WTC11 (cell line): ENCODE measurements around the gene ADCY5. TPM values are rescaled to one million over a fixed set of nuclear protein-coding genes. Genes with fewer than 3 reads are reported as not detected.

ENCODE experiments used
- ATAC-seq: fragments of 200-7000 bp; cut with Tn5 transposase; 2 replicates; pipeline ENCODE4 v1.10.0; 2021; ENCODE audit warnings: mild to moderate bottlenecking, moderate library complexity
- CTCF ChIA-PET: fragments of 300-600 bp; sonication (Branson Sonifier 250); formaldehyde crosslinking; loops from one replicate; lab custom pipeline; 2021; ENCODE audit warnings: antibody characterized with exemption; lab: Charles Lee
- POLR2A ChIA-PET: fragments of 350-600 bp; sonication (Branson Sonifier 250); formaldehyde crosslinking; loops from one replicate; lab custom pipeline; 2021; ENCODE audit warnings: antibody characterized with exemption; lab: Charles Lee
- DNase-seq: peaks from one replicate; pipeline ENCODE4 v3.0.0; 2021; ENCODE audit warnings: low spot score
- H3K27ac Mint-ChIP-seq: 2 replicates; pipeline ENCODE4 v1.8.0; 2021; ENCODE audit warnings: mixed read lengths
- H3K27me3 Mint-ChIP-seq: 2 replicates; pipeline ENCODE4 v1.8.0; 2021; ENCODE audit warnings: low read depth, mild to moderate bottlenecking, moderate library complexity, mixed read lengths
- H3K36me3 Mint-ChIP-seq: 2 replicates; pipeline ENCODE4 v1.8.0; 2021; ENCODE audit warnings: mixed read lengths
- H3K4me1 Mint-ChIP-seq: 2 replicates; pipeline ENCODE4 v1.8.0; 2022; ENCODE audit warnings: mixed read lengths
- H3K4me3 Mint-ChIP-seq: 2 replicates; pipeline ENCODE4 v1.8.0; 2021; ENCODE audit warnings: mild to moderate bottlenecking, moderate library complexity, mixed read lengths
- H3K9me3 Mint-ChIP-seq: 2 replicates; pipeline ENCODE4 v1.8.0; 2021; ENCODE audit warnings: mixed read lengths
- FOXJ3 ChIP-seq: sonication (generic); formaldehyde crosslinking; IDR thresholded peaks from 2 replicates; pipeline ENCODE4 v1.9.0; 2021; ENCODE audit warnings: missing genetic modification reagents, mild to moderate bottlenecking, borderline replicate concordance
- FOXK1 ChIP-seq: sonication (generic); formaldehyde crosslinking; IDR thresholded peaks from 2 replicates; pipeline ENCODE4 v1.8.0; 2022; ENCODE audit warnings: mild to moderate bottlenecking, moderate library complexity, missing genetic modification reagents
- GRHL2 ChIP-seq: fragments of 250-450 bp; sonication (Bioruptor Pico); IDR thresholded peaks from 2 replicates; pipeline ENCODE4 v1.8.0; 2022; ENCODE audit warnings: mild to moderate bottlenecking, moderate library complexity; ENCODE audit not compliant: insufficient replicate concordance, severe bottlenecking
- JAZF1 ChIP-seq: fragments of 250-450 bp; sonication (Bioruptor Pico); IDR thresholded peaks from 2 replicates; pipeline ENCODE4 v1.9.0; 2021; ENCODE audit warnings: moderate library complexity, mild to moderate bottlenecking, inconsistent platforms
- JUN ChIP-seq: sonication (generic); formaldehyde crosslinking; IDR thresholded peaks from 2 replicates; pipeline ENCODE4 v1.8.0; 2023; ENCODE audit warnings: mild to moderate bottlenecking, missing genetic modification reagents
- NFYB ChIP-seq: sonication (generic); formaldehyde crosslinking; conservative IDR thresholded peaks from 2 replicates; pipeline ENCODE4 v1.8.0; 2022; ENCODE audit warnings: low read depth, missing genetic modification reagents
- NR1H2 ChIP-seq: sonication (generic); formaldehyde crosslinking; IDR thresholded peaks from 2 replicates; pipeline ENCODE4 v1.9.0; 2021; ENCODE audit warnings: mild to moderate bottlenecking, moderate library complexity, missing genetic modification reagents
- PRRX2 ChIP-seq: fragments of 250-450 bp; sonication (Bioruptor Pico); IDR thresholded peaks from 2 replicates; pipeline ENCODE4 v1.8.0; 2021; ENCODE audit warnings: mild to moderate bottlenecking
- RELA ChIP-seq: sonication (generic); formaldehyde crosslinking; IDR thresholded peaks from 2 replicates; pipeline ENCODE4 v1.8.1; 2022; ENCODE audit warnings: missing genetic modification reagents, mild to moderate bottlenecking, borderline replicate concordance
- ZNF138 ChIP-seq: sonication (generic); formaldehyde crosslinking; conservative IDR thresholded peaks from 2 replicates; pipeline ENCODE4 v1.8.1; 2022; ENCODE audit warnings: mild to moderate bottlenecking, moderate library complexity, missing genetic modification reagents
- ZNF416 ChIP-seq: fragments of 250-450 bp; sonication (Bioruptor Pico); IDR thresholded peaks from 2 replicates; pipeline ENCODE4 v1.9.0; 2021; ENCODE audit warnings: mild to moderate bottlenecking, inconsistent platforms
- total RNA-seq: library from RNA; stranded (reverse); gene quantifications from 3 replicates; pipeline ENCODE4 v1.2.3, GENCODE V29; 2021
- TF ChIP-seq, protein P1 (sequence below): sonication (generic); formaldehyde crosslinking; IDR thresholded peaks from 2 replicates; pipeline ENCODE4 v1.8.1; 2022; ENCODE audit warnings: missing genetic modification reagents, borderline replicate concordance
- TF ChIP-seq, protein P2 (sequence below): sonication (generic); formaldehyde crosslinking; IDR thresholded peaks from 2 replicates; pipeline ENCODE4 v1.8.0; 2023; ENCODE audit warnings: mild to moderate bottlenecking, missing genetic modification reagents
- TF ChIP-seq, protein P3 (sequence below): sonication (generic); formaldehyde crosslinking; IDR thresholded peaks from 2 replicates; pipeline ENCODE4 v1.8.0; 2022; ENCODE audit warnings: mild to moderate bottlenecking, missing genetic modification reagents
- TF ChIP-seq, protein P4 (sequence below): sonication (generic); formaldehyde crosslinking; IDR thresholded peaks from 2 replicates; pipeline ENCODE4 v1.8.1; 2022; ENCODE audit warnings: mild to moderate bottlenecking, moderate library complexity, missing genetic modification reagents
- TF ChIP-seq, protein P5 (sequence below): sonication (generic); formaldehyde crosslinking; IDR thresholded peaks from 2 replicates; pipeline ENCODE4 v1.8.0; 2022; ENCODE audit warnings: missing genetic modification reagents
- TF ChIP-seq, protein P6 (sequence below): sonication (generic); formaldehyde crosslinking; IDR thresholded peaks from 2 replicates; pipeline ENCODE4 v1.8.0; 2023; ENCODE audit warnings: missing genetic modification reagents
- TF ChIP-seq, protein P7 (sequence below): fragments of 250-450 bp; sonication (Bioruptor Pico); IDR thresholded peaks from 2 replicates; pipeline ENCODE4 v1.9.0; 2021; ENCODE audit warnings: mild to moderate bottlenecking, borderline replicate concordance
- TF ChIP-seq, protein P8 (sequence below): sonication (generic); formaldehyde crosslinking; IDR thresholded peaks from 2 replicates; pipeline ENCODE4 v1.8.1; 2022; ENCODE audit warnings: low read depth, missing genetic modification reagents, borderline replicate concordance

ADCY5 gene
- total RNA-seq, 1 experiment from 2014 or later = 23.5 TPM

DNA sequence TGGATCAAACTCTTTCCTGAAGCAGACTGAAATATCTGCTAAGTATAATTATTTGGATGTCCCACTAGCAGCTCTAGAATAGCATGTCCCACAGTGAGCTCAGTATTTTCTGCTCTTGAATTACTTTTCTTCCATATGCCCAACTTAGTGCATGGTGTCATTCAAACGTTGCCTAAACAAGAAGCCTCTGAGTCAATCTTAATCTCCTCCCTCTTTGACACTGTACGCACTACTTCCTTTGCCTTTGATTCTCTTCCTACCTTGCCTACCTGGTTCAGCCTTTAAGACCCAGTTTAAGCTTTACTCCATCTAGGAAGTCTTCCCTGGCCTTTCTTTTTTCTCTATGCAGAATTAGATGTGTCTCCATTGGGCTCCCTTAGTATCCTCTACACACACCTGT lies 192.6 kb downstream of the ADCY5 start:
- Mint-ChIP-seq H3K27me3 (no peaks in the 10 kb centered on the region), H3K27ac (no peak overlapping the region), H3K36me3 (no peaks in the 10 kb centered on the region), H3K9me3 (no peaks in the 10 kb centered on the region), H3K4me1 (peaks cover 21% of the 10 kb centered on the region), H3K4me3 (no peak overlapping the region)
- ChIA-PET CTCF (no interaction called here), POLR2A (no interaction called here)
- TF ChIP-seq FOXK1 (no peak), NR1H2 (CRISPR knock-in tag) (no peak), PRRX2 (CRISPR knock-in tag) (no peak), FOXJ3 (CRISPR knock-in tag) (no peak), GRHL2 (CRISPR knock-in tag) (no peak), NFYB (CRISPR knock-in tag) (no peak), ZNF138 (no peak), JAZF1 (no peak), JUN (CRISPR knock-in tag) (no peak), RELA (CRISPR knock-in tag) (no peak), ZNF416 (CRISPR knock-in tag) (no peak)
- TF ChIP-seq, protein P1, sequence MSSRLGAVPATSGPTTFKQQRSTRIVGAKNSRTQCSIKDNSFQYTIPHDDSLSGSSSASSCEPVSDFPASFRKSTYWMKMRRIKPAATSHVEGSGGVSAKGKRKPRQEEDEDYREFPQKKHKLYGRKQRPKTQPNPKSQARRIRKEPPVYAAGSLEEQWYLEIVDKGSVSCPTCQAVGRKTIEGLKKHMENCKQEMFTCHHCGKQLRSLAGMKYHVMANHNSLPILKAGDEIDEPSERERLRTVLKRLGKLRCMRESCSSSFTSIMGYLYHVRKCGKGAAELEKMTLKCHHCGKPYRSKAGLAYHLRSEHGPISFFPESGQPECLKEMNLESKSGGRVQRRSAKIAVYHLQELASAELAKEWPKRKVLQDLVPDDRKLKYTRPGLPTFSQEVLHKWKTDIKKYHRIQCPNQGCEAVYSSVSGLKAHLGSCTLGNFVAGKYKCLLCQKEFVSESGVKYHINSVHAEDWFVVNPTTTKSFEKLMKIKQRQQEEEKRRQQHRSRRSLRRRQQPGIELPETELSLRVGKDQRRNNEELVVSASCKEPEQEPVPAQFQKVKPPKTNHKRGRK = no peak
- TF ChIP-seq, protein P2, sequence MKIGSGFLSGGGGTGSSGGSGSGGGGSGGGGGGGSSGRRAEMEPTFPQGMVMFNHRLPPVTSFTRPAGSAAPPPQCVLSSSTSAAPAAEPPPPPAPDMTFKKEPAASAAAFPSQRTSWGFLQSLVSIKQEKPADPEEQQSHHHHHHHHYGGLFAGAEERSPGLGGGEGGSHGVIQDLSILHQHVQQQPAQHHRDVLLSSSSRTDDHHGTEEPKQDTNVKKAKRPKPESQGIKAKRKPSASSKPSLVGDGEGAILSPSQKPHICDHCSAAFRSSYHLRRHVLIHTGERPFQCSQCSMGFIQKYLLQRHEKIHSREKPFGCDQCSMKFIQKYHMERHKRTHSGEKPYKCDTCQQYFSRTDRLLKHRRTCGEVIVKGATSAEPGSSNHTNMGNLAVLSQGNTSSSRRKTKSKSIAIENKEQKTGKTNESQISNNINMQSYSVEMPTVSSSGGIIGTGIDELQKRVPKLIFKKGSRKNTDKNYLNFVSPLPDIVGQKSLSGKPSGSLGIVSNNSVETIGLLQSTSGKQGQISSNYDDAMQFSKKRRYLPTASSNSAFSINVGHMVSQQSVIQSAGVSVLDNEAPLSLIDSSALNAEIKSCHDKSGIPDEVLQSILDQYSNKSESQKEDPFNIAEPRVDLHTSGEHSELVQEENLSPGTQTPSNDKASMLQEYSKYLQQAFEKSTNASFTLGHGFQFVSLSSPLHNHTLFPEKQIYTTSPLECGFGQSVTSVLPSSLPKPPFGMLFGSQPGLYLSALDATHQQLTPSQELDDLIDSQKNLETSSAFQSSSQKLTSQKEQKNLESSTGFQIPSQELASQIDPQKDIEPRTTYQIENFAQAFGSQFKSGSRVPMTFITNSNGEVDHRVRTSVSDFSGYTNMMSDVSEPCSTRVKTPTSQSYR (CRISPR knock-in tag) = no peak
- TF ChIP-seq, protein P3, sequence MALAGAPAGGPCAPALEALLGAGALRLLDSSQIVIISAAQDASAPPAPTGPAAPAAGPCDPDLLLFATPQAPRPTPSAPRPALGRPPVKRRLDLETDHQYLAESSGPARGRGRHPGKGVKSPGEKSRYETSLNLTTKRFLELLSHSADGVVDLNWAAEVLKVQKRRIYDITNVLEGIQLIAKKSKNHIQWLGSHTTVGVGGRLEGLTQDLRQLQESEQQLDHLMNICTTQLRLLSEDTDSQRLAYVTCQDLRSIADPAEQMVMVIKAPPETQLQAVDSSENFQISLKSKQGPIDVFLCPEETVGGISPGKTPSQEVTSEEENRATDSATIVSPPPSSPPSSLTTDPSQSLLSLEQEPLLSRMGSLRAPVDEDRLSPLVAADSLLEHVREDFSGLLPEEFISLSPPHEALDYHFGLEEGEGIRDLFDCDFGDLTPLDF (CRISPR knock-in tag) = no peak
- TF ChIP-seq, protein P4, sequence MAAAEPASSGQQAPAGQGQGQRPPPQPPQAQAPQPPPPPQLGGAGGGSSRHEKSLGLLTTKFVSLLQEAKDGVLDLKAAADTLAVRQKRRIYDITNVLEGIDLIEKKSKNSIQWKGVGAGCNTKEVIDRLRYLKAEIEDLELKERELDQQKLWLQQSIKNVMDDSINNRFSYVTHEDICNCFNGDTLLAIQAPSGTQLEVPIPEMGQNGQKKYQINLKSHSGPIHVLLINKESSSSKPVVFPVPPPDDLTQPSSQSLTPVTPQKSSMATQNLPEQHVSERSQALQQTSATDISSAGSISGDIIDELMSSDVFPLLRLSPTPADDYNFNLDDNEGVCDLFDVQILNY (CRISPR knock-in tag) = no peak
- TF ChIP-seq, protein P5, sequence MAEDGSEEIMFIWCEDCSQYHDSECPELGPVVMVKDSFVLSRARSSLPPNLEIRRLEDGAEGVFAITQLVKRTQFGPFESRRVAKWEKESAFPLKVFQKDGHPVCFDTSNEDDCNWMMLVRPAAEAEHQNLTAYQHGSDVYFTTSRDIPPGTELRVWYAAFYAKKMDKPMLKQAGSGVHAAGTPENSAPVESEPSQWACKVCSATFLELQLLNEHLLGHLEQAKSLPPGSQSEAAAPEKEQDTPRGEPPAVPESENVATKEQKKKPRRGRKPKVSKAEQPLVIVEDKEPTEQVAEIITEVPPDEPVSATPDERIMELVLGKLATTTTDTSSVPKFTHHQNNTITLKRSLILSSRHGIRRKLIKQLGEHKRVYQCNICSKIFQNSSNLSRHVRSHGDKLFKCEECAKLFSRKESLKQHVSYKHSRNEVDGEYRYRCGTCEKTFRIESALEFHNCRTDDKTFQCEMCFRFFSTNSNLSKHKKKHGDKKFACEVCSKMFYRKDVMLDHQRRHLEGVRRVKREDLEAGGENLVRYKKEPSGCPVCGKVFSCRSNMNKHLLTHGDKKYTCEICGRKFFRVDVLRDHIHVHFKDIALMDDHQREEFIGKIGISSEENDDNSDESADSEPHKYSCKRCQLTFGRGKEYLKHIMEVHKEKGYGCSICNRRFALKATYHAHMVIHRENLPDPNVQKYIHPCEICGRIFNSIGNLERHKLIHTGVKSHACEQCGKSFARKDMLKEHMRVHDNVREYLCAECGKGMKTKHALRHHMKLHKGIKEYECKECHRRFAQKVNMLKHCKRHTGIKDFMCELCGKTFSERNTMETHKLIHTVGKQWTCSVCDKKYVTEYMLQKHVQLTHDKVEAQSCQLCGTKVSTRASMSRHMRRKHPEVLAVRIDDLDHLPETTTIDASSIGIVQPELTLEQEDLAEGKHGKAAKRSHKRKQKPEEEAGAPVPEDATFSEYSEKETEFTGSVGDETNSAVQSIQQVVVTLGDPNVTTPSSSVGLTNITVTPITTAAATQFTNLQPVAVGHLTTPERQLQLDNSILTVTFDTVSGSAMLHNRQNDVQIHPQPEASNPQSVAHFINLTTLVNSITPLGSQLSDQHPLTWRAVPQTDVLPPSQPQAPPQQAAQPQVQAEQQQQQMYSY (CRISPR knock-in tag) = no peak
- TF ChIP-seq, protein P6, sequence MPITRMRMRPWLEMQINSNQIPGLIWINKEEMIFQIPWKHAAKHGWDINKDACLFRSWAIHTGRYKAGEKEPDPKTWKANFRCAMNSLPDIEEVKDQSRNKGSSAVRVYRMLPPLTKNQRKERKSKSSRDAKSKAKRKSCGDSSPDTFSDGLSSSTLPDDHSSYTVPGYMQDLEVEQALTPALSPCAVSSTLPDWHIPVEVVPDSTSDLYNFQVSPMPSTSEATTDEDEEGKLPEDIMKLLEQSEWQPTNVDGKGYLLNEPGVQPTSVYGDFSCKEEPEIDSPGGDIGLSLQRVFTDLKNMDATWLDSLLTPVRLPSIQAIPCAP (CRISPR knock-in tag) = no peak
- TF ChIP-seq, protein P7, sequence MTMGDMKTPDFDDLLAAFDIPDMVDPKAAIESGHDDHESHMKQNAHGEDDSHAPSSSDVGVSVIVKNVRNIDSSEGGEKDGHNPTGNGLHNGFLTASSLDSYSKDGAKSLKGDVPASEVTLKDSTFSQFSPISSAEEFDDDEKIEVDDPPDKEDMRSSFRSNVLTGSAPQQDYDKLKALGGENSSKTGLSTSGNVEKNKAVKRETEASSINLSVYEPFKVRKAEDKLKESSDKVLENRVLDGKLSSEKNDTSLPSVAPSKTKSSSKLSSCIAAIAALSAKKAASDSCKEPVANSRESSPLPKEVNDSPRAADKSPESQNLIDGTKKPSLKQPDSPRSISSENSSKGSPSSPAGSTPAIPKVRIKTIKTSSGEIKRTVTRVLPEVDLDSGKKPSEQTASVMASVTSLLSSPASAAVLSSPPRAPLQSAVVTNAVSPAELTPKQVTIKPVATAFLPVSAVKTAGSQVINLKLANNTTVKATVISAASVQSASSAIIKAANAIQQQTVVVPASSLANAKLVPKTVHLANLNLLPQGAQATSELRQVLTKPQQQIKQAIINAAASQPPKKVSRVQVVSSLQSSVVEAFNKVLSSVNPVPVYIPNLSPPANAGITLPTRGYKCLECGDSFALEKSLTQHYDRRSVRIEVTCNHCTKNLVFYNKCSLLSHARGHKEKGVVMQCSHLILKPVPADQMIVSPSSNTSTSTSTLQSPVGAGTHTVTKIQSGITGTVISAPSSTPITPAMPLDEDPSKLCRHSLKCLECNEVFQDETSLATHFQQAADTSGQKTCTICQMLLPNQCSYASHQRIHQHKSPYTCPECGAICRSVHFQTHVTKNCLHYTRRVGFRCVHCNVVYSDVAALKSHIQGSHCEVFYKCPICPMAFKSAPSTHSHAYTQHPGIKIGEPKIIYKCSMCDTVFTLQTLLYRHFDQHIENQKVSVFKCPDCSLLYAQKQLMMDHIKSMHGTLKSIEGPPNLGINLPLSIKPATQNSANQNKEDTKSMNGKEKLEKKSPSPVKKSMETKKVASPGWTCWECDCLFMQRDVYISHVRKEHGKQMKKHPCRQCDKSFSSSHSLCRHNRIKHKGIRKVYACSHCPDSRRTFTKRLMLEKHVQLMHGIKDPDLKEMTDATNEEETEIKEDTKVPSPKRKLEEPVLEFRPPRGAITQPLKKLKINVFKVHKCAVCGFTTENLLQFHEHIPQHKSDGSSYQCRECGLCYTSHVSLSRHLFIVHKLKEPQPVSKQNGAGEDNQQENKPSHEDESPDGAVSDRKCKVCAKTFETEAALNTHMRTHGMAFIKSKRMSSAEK (CRISPR knock-in tag) = no peak
- TF ChIP-seq, protein P8, sequence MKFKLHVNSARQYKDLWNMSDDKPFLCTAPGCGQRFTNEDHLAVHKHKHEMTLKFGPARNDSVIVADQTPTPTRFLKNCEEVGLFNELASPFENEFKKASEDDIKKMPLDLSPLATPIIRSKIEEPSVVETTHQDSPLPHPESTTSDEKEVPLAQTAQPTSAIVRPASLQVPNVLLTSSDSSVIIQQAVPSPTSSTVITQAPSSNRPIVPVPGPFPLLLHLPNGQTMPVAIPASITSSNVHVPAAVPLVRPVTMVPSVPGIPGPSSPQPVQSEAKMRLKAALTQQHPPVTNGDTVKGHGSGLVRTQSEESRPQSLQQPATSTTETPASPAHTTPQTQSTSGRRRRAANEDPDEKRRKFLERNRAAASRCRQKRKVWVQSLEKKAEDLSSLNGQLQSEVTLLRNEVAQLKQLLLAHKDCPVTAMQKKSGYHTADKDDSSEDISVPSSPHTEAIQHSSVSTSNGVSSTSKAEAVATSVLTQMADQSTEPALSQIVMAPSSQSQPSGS = no peak
- TF ChIP-seq, all 79 proteins: peak for 0
- DNase-seq (no peak), ATAC-seq (no peak)
